IMR-90 (cell line): ENCODE measurements around the gene UBASH3A.

Experiments
- BHLHE40 ChIP-seq: fragments of 150-350 bp; IDR thresholded peaks from 2 replicates; pipeline ENCODE4 v1.6.1; 2016; ENCODE audit warnings: mild to moderate bottlenecking, low read depth, low read length
- CEBPB ChIP-seq: IDR thresholded peaks from 2 replicates; pipeline ENCODE4 v1.6.1; 2012; ENCODE audit warnings: low read depth, low read length, improper control_type of control experiment
- CTCF ChIP-seq: conservative IDR thresholded peaks from 2 replicates; pipeline ENCODE4 v1.5.1; 2012; ENCODE audit warnings: mild to moderate bottlenecking, low read depth, low read length, improper control_type of control experiment
- FOS ChIP-seq: fragments of 150-350 bp; IDR thresholded peaks from 2 replicates; pipeline ENCODE4 v1.6.1; 2016; ENCODE audit warnings: low read depth, low read length
- MAZ ChIP-seq: IDR thresholded peaks from 2 replicates; pipeline ENCODE4 v1.6.1; 2012; ENCODE audit warnings: low read depth, mild to moderate bottlenecking, low read length, improper control_type of control experiment, moderate library complexity, borderline replicate concordance
- POLR2A ChIP-seq: IDR thresholded peaks from 2 replicates; pipeline ENCODE4 v1.6.1; 2012; ENCODE audit warnings: mild to moderate bottlenecking, low read depth, low read length
- RAD21 ChIP-seq: IDR thresholded peaks from 2 replicates; pipeline ENCODE4 v1.6.1; 2012; ENCODE audit warnings: low read length, improper control_type of control experiment

- TF ChIP-seq CTCF (no peak), CEBPB (no peak), POLR2A (no peak), MAZ (no peak), RAD21 (no peak), FOS (no peak), BHLHE40 (no peak)
These were observed 63.7 kb downstream of the UBASH3A start for GRCh38 chr21:42467140-42467983.
